Stimulated activated CD4-positive, alpha-beta T cell treated with anti-CD3 and anti-CD28 coated beads, Interleukin-12 subunit alpha, Interleukin-12 subunit beta, amount 100 ng/mL, for 4 hours (primary cell): ENCODE data around the gene ARPIN.
"Not testable (repeated sequence)": the region's sequence is repeated elsewhere in the genome, so short reads cannot be mapped to it uniquely, and the experiment has no call there.

Experiments used
- DNase-seq: peaks from one replicate; pipeline ENCODE4 v3.0.0-alpha.2; 2020

ARPIN gene

DNA sequence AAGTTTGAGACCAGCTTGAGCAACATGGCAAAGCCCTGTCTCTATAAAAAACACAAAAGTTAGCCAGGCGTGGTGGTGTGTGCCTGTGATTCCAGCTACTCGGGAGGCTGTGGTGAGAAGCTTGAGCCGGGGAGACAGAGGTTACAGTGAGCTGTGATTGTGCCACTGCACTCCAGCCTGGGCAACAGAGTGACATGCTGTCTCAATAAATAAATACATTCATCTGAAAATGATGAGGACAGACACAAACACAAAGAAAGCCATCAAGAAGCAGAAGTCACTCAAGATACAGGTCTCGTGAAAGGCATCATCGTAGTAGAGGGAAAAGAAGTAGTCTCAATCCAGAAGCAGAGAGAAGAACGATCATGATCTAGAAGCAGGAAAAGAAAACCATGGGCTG is 37.0 kb downstream of the ARPIN start:
- no peak for DNase-seq

DNA sequence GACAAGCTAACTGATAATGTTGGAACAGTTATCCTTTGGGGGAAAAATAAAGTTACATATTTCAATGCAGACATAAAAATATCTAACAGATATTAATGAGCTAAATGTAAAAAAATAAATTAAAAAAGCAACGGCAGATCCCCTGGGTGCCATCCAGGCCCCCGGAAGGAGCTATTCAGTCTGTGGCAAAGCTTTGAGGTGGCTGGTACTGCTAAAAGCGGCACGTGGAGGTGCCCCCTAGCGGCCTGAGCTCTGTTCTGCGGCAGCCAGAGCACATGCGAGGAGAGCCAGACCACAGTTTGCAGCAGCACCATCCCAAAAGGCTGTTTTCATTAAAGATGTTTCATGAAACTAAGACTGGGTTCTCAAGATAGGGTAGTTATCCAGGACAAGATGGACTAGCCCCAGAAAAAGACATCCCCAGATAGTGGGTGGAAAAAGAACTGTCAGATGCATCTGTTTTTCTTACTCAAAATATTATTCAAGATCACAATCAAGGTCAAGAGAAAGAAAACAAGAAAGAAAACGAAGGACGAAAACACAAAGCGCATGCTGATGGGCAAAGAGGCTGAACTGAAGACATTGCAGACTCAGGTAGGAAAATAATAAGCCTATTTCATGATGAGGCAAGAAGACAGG is 37.7 kb downstream of the ARPIN start:
- peak; percentile 81 for DNase-seq

DNA sequence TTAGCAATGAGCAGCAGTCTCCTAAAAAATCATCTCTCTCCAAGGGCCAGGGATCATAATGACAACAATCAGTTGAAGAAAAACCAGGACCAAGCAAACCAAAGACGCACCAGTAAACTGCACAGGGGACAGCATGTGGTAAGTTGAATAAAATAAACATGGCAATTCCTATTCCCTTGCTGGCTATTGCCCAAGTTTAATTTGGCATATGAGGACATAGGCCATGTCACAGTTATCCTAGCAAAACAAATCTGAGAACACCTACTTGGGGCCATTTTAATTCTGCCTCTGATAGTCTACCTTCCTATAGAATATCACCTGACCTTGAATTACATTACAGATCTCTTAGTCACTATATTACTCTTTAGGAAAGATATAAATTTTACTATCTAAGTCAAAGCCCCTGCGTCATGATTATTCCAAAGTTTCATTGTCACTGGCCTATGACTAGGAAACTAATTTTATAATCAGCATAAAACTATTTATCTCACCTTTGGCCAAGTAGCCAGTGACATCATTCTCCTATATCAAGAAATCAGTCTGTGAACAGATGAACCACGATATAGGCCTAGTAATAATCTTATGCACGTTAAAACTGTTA is 42.0 kb downstream of the ARPIN start:
- no peak for DNase-seq

DNA sequence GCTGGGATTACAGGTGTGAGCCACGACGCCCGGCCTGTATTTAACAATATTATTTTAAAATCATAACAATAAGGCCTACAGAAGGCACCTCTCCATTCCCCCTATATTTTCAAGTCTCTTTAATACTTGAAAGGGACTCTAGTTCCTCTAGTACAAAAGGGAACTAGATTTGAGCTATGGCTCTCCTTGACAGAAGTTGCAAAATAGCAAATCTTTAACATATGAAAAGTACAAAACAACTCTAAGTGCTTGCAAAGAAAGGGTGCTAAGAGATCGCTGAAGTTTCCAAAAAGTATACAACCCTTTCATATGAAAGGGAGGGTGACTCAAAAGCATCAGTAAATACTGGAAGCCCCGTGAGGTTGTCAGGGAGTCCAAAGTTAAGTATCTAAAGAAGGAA is 42.7 kb downstream of the ARPIN start:
- no peak for DNase-seq

DNA sequence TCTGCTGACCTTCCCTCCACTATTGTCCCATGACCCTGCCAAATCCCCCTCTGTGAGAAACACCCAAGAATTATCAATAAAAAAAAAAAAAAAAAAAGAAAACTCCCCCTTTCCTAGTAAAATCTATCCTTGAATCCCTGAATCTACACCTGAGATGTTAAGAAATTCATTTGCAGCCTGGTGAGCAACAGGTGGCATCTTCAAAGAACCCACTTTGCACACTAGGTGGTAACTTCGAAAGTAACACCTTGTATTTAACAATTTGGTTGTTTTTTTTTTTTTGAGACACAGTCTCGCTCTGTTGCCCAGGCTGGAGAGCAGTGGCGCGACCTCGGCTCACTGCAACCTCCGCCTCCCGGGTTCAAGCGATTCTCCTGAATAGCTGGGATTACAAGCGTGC is 43.3 kb downstream of the ARPIN start:
- DNase-seq = not testable (repeated sequence)

DNA sequence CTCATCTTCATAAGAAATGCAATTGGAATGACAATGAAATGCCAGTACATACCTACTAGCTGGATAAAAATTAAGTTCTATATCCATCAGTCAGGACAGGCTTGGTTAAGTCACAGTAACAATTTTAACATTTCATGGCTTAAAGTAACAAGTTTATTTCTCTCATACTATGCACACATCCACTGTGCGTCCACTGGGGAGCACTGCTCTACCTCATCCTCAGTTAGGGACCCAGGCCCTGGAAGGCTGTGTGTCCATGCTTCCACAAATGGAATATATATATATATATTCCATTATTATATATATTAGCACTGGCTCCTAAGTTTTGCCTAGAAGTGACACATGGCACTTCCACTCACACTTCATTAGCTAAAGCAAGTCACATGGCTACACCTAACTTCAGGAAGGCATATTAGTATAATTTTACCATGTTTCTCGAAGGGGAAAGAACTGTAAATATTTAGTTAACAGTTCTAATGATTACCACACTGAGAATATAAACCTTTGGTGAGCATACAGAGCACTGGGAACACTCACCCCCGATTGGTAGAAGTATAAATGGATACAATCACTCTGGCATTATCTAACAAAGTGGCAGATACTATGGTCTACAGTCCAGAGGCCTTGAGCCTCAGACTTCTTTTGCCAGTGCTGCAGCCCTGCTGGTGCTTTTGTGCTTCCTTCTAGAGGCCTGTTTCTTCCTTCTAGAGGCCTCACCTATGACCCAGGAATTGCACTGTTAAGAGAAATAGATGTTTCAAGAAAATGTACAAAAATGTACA is 47.6 kb downstream of the ARPIN start:
- DNase-seq = no peak

DNA sequence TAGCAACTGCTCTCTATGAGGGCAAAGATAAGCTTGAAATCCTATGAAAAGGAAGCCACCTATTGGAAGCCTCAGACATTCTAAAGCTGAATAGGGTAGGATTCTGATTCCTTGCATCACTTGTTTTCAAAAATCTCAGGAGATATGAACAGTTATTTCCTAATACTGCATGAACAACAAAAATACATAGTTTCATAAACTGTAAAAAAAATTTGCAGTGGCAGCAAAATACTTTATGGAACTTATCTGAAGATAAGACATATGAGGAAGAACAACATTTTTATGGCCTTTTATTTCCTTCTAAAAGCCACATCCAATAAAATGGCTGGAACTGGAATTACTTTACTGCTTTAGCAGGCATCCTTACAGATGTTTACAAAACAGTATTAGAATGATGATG is 48.8 kb downstream of the ARPIN start:
- no peak for DNase-seq

DNA sequence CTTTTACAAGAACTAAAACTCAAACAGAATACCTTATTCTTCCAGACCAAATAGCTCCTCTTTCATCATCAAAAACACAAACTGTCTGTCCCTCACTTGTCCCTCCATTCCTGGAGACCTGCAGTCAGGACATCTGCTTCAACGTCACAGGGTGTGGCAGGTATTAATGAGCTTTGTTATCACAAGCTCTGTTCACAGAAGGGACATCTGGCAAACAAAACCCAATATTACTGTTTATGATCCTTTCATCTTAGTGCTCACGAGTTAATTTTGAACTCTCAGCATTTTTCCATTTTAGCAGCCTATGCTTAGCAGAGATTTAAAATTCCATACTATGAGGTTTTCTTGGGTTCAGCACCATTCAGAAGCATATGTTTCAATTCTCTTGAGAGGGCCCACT is 51.9 kb downstream of the ARPIN start:
- no peak for DNase-seq

DNA sequence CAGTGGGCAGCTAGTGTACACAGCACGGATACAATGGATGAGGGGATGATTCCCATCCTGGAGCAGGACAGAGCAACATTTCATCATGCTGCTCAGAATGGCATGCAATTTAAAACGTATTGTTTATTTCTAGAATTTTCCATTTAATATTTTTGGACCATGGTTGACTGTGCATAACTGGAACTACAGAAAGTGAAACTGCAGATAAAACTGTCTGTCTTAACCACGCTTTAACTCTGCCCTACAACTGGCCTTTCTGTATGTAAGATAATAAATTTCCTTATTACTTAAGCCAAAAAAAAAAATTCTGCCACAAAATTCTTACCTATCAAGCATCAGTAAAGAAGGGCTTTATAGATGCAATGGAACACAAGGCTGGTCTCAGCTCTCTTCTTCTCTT is 52.3 kb downstream of the ARPIN start:
- DNase-seq = no peak

DNA sequence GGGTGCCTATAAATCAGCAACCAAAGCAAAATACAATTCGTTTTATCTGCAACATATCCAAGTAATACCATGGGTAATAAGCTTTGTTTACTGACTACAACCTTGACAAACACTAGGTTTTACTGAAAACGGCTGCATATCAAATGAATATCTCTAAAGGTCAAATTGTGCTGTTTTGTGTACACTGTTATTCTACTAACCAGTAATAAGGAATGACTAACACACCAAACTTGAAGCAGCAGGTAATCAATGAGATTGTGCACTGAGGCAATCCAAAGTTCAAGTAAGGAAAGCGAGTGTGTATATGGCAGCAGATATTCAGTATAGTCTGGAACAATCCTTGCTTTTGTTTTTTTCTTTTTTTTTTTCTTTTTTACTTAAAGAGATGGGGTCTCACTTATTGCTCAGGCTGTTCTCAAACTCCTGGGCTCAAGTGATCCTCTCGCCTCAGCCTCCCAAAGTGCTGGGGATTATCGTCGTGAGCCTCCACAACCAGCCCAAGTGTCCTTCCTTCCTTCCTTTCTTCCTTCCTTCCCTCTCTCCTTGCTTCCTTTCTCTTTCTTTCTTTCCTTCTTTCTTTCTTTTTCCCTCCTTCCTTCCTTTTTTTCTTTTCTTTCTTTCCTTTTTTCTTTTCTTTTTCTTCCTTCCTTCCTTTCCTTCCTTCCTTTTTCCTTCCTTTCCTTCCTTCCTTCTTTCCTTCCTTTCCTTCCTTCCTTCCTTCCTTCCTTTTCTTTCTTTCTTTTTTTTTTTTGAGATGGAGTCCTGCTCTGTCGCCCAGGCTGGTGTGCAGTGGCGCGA is 53.9 kb downstream of the ARPIN start:
- no peak for DNase-seq

DNA sequence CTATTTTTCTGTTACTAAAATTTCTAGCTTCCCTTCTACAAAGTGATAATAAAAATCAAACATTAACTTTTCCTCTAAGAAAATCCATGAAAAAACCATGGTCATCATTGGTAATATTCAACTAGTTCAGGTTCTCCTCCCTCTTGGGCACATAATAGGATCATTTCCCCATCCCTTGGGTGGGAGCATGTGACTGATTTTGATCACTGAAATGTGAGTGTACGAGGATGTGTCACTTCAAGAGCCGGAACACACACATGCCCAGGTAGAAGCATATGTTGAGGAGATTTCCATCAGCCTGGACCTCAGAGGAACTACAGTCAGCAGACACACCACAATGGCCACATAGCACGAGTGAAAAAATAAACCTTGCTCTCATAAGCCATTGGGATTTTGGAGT is 55.1 kb downstream of the ARPIN start:
- no peak for DNase-seq

DNA sequence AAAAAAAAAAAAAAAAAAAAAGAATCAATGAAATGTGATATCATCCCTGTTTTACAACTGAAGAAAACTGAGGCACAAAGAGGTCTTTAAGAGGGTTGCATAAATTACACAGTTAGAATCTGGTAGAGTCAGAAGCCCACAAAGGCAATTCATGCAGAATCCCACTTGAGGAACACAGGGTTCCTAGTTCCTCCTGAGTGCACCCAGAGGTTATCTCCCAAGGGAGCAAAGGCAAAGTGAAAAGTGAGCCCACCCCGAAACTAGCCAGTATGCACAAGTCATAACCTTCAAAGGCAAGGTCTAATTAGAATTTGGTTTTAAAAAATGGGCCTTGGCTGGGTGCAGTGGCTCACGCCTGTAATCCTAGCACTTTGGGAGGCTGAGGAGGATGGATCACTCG is 56.8 kb downstream of the ARPIN start:
- DNase-seq = no peak

DNA sequence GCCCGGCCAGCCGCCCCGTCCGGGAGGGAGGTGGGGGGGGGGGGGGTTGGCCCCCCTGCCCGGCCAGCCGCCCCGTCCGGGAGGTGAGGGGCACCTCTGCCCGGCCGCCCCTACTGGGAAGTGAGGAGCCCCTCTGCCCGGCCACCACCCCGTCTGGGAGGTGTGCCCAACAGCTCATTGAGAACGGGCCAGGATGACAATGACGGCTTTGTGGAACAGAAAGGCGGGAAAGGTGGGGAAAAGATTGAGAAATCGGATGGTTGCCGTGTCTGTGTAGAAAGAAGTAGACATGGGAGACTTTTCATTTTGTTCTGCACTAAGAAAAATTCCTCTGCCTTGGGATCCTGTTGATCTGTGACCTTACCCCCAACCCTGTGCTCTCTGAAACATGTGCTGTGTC is 57.9 kb downstream of the ARPIN start:
- DNase-seq = not testable (repeated sequence)

DNA sequence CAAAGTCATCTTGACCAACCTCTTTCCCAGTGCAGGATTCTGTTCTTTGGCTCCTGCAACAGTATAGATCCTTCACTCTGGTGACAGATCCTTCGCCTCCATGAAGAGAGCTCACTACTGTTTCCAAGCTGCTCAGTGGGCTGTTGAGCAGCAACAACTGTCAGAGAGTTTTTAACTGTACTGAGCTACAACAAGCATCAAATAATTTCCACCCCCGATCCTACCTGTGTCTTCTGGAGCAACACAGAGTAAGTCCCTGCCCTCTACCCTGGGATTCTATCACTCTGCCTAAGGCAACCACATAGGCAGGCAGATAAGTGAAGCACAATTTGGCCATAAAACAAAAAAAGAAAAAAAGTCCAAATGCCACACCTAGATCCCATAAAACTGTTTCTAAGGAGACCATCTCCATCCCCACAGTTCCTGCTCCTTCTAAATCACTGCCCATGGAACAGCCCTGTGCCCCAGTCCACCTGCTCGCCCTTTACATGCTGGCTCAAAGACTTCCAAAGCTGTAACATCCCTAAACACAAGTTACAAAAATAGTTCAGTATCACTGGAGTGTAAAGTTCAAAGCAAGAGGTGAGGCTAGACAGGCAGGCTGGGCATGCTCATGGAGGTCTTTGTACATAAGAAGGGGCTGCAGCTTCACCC is 60.3 kb downstream of the ARPIN start:
- DNase-seq = no peak

DNA sequence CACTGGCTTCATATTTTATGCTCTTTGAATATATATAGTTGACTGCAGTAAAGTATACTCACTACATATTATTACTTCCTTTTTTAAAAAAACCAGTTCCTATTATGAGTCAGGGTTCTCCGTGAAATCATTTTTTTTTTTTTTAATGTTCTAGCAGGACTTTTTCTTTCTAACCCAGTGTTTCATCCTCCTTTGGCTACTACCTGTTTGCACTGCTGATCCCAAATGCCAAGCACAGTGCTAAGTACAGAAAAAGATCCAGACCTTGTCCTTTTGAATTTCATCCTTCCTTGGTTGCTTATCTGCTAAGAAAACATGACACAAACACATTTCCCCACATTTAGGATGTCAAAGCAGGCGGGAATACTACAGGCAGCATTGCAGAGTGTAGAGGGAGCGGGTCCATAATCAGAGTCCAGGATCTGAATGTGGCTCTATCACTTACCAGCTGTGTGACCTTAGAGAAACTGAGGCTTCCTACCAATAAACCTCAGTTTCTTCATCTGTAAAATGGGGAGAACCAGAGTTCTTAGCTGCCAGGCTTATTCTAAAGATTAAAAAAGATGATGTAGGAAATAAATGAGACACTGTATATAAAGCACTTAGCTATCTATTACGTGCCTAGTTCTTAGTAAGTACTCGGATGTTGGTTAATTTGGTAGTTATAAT is 60.9 kb downstream of the ARPIN start:
- DNase-seq = no peak

DNA sequence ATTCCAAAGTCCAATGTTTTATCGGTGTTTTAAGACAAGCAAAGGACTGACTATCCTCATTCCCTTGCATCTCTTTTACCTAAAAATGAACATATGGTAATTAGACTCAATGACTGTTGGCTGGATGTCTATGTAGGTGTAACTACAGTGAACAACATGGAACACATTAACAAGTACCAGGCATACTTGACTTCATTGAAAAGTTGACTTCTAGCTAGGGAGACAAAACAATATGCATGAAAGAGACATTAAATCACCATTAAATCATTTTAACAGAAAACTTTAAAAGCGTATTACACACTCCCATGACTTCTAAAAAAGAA is 63.8 kb downstream of the ARPIN start:
- DNase-seq = no peak

DNA sequence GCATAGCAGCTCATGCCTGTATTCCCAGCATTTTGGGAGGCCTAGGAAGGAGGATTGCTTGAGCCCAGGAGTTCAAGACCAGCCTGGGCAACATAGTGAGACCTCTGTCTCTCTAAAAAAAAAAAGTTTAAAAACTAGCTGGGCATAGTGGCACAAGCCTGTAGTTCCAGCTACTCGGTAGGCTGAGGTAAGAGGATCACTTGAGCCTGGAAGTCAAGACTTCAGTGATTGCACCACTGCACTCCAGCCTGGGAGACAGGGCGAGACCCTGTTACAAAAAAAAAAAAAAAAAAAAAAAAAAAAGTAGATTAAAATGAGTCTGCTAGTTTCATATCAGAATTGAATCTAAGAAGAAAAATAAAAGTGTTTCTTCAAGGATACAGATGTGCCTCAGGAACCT is 65.7 kb downstream of the ARPIN start:
- DNase-seq = no peak

DNA sequence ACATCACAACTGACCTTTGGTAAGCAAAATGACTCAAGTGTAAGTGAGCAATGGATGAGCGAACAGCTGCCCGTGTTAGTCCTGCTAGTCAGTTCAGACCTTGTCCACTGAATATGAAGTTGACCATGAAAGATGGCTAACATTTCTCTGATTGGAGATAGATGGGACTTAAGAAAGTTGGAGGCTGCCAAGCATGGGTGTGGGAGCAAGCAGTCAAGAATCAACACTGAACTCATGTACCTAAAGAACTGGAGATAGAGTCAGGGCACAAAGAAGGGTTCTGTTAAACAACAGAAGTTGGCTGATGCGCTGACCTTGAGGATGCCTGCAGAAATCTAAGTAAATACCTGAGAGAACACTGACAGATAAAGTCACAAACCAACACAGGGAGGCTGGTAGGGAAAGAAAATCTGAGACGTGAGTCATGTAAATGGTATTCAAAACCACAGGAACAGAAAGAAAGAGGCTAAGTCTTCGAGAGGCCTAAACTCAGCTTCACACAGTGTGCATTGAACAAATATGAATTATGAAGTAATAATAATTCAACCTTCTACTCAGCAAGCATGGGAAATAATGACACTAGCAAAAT is 67.4 kb downstream of the ARPIN start:
- no peak for DNase-seq
